HG03045 (cell line): ENCODE measurements around the gene KCNMB4.

ENCODE experiments used
- ATAC-seq: cut with Tn5 transposase; IDR thresholded peaks from one replicate; pipeline ENCODE4 v1.9.1; 2021; ENCODE audit warnings: mild to moderate bottlenecking, moderate library complexity; ENCODE audit not compliant: unreplicated experiment

The KCNMB4 gene

GRCh38 chr12:70430400-70430799 lies 64.3 kb downstream of the KCNMB4 start:
- no peak for ATAC-seq

DNA sequence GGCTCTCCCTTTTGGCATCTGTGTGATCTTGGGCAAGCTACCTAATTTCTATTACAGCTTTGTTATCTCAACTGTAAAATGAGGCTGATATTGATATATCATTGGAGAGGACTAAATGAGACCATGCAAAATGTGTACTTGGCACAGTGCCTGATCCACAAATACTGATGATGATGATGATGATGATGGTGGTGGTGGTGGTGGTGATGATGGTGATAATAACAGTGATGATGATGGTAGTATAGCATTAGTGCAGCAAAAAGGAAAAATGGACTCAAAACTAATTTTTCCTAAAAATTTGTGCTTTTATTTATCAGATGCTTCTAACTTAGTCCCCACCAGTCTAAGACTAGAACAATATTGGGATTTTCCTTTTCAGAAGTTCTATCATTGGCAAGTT lies 70.7 kb downstream of the KCNMB4 start:
- ATAC-seq = no peak

- ATAC-seq = no peak
Measured at GRCh38 chr12:70443062-70443673, 77.1 kb downstream of the KCNMB4 start.

GRCh38 chr12:70444903-70445302 lies 78.8 kb downstream of the KCNMB4 start:
- no peak for ATAC-seq

DNA sequence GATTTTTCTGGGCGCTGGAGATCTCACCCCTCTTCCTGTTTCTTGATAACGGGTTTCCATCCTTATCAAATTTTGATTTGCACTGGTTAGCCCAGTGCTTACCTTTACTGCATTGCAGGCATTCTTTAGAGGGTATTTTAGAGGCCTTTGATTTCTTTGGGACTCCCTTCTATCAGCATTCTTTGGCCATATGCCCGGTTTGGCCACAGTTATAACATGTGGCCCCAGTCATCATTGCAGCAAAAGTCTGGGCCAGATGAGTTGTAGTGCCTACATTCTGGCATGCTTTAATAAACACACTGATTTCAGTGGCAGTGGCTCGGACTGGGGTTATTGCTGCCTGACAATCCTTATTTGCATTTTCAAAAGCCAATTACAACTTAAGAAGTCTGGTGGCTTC lies 82.3 kb downstream of the KCNMB4 start:
- no peak for ATAC-seq

DNA sequence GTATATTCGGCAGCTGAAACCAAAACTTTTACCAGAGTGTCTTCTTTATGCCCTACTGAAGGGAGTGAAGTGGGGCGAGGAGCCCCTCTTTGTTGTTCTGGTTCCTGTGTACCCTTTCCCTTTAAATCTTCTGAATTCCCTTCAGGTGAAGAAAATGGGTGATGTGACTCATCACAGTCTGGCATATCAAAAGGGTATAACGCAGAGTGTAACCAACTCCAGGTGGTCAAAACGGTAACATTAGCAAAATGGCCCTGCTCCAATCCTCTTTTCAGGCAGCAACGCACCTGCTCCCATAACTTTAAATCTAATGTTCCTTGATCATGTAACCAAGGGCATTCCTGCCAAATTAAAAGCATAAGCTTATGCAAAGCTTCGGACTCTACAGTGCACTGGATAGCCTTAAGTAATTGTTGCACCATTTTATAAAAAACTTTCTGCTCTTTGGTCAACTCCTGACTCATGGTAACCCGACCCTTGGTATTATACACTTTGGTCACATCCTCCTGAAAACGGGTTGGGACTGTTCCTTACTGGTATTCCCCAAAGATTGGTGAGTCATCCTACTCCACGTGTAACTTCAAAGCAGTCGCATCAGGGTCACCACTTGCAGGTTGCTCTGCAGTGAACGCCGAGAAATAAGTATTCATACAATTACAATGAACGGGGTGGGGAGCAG lies 83.1 kb downstream of the KCNMB4 start:
- no peak for ATAC-seq

DNA sequence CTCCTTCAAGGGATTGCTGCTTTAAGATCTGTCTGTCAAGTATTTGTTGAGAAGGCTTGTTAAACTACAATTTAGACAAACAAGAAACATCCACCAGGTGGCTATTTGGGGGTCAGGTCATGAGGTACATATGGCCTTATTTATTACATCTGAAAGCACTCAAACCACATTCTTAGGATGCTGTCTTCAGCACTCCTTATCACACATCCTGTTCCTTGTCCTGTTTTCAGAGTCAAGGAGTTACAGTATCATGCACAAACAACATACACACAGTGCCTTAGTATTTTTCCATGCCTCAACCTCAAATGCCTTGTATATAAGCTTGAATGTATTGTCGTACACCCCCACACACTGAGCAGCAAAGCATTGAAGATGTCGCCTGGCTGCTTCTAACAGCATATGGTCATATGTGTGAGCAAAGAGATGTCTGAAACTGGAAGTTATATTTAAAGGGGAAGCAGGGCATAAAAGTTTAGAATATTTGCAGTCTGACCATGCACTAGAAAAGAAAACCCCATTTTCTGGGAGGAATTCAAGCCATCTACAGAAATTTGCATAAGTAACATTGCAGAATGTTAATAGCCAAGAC lies 83.8 kb downstream of the KCNMB4 start:
- ATAC-seq = no peak

- no peak for ATAC-seq
Measured at GRCh38 chr12:70451528-70451927, 85.4 kb downstream of the KCNMB4 start.

GRCh38 chr12:70456953-70457352 lies 90.9 kb downstream of the KCNMB4 start:
- no peak for ATAC-seq

GRCh38 chr12:70459786-70460185 lies 93.7 kb downstream of the KCNMB4 start:
- ATAC-seq = no peak

GRCh38 chr12:70463997-70464396 lies 97.9 kb downstream of the KCNMB4 start:
- ATAC-seq = no peak

- ATAC-seq = no peak
Measured at GRCh38 chr12:70466753-70467152, 100.7 kb downstream of the KCNMB4 start.

- no peak for ATAC-seq
Measured at GRCh38 chr12:70467476-70467875, 101.4 kb downstream of the KCNMB4 start.

DNA sequence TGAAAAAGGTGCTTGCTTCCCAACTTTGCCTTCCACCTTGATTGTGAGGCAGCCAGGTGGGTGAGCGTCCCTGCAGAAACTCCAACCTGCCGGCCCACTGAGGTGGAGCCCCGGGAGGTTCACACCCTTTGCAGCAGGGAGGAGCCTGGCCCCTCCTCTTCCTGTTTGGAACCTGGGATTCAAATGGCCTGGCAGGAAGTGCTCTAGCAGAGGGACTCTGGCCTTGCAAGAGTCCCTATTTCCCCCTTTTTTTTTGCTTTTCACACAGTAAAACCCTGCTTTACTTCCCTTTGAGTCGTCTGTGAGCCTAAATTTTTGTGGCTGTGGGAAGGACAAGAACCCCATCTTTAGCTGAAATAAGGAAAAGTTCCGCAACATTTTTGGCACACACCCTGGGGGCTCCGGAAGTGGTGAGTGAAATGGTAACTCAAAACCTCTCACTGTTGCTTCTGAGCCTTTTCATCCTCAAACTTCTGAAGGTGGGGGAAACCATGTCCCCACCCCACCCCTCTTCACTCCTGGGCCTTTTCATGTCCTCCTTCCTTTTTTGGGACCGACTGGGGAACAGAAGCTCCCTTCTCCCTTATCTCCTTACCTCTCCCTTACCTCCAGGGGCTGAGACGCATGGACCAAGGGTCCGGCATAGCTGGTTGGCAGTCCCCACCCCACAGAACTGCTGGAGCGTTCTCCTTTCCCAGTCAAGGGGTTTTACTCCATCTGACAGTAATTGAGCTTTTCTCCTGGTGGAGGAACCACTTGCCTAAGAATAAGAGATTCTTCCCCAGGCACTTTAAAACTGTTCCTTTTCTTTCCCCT lies 102.0 kb downstream of the KCNMB4 start:
- peak; percentile 83 for ATAC-seq

DNA sequence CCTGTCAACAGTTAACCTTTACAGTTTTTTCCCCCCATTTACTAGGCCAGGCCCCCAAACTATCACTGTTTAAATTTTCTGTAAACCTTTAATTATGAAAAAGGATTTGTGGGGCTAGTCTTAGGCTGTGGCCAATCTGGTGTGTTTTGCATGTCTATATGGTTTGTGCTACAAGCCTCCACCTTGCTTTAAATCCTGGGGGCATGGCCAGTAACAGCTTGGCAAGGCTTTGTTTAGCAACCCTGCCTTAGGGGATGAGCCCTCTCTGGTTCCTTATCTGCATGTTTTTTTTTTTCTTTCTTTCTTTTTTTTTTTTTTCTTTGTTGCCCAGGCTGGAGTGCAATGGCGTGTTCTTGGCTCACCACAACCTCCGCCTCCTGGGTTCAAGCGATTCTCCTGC lies 102.7 kb downstream of the KCNMB4 start:
- ATAC-seq = no peak

GRCh38 chr12:70469221-70469820 lies 103.2 kb downstream of the KCNMB4 start:
- no peak for ATAC-seq

DNA sequence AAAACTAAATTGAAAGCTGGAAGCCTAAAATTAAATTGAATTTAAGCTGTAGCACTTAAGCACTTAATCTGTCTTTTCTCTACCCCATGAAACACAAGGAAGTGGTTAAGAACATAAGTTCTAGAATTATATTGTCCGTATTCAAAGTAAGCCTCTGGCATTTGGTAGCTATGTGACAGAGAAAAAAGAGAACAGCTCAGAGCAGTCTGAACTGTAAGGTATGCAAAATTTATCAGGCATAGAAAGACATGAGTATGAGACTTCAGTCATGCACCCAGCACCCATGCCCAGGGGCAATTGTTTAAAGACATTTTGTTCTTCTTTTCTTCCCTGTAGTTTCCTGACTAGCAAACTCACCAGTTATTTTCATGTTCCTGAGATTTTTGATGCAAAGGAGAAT lies 116.7 kb downstream of the KCNMB4 start:
- ATAC-seq = no peak
